Stimulated activated CD8-positive, alpha-beta memory T cell treated with anti-CD3 and anti-CD28 coated beads, Interleukin-4, amount 100 ng/mL, for 1 hour (primary cell): ENCODE measurements around the gene PXMP4.

Experiments
- DNase-seq, 2 donors: peaks; one replicate each; pipeline ENCODE4 v3.0.0-alpha.2; 2020; ENCODE audit warnings: low read depth in 2 of 2, low spot score in 1 of 2

The PXMP4 gene

DNA sequence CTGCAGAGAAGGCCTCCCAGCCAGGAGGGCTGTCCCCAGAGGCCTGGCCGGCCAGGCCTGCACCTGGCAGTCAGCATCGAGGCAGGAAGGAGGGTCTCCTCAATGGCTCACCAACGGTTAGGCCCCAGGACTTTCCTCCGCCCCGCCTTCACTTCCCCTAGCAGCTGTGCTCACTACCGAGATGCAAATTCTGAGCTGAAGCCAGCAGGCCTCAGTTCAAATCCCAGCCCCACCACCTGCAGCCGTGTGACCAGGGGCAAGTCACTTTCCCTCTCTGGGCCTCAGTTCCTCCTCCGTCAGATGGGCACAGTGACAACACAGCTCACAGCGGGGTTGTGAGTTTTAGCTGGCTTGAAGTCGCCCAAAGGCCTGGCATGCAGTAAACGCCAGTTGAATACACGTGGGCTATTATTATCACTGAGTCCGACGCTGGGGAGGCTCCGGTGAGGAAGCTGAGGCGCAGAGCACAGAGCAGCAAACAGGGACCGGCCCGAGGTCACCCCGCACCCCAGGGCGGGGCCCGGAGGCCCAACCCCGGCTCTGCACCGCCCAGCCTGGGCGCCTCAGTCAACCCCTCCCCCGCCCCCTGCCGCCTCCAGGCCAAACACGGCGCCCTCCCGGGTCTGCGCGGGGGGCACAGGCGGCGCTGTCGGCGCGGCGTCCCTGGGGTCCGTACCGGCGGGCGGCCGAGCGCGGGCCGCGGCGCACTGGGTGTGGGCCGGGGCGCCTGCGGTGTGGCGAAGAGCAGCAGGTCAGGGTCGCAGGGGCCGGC lies 34.6 kb downstream of the PXMP4 start:
- no peak for DNase-seq

DNA sequence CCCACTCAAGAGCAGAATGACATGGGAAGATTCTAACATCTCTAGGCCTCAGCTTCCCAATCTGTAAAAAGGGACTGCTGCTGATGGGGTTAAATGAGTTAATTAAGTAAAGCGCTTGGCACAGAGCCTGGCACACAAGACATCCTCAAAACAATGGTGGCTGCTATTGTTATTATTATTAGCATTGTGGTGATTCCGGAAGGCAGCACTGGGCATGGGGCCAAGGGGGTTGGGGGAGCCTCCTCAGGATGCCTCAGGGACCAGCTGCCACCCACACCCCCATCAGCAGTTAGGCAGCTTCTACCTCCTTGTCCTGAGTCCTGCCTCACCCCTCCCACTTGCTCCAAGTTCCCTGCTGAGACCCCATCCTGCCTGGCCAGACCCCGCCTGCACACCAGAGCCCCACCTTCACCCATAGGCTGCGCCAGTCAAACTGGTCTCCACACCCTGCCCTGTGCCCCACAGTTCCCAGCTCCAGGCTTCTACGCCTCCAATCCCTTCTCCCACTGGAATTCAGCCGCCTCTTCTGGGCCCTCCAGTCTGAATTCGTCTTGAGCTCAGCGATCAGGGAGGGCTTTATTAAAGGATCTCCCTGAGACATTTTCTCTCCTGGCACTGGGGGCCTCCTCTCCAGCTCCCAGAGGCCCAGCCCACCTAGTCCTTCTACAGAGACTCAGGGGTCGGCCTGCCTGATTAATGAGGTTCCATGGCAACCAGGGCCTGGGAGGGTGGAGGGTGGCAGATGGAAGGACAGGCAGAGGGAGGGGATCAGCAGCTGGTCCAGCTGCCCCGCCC lies 35.4 kb downstream of the PXMP4 start:
- no peak for DNase-seq

DNA sequence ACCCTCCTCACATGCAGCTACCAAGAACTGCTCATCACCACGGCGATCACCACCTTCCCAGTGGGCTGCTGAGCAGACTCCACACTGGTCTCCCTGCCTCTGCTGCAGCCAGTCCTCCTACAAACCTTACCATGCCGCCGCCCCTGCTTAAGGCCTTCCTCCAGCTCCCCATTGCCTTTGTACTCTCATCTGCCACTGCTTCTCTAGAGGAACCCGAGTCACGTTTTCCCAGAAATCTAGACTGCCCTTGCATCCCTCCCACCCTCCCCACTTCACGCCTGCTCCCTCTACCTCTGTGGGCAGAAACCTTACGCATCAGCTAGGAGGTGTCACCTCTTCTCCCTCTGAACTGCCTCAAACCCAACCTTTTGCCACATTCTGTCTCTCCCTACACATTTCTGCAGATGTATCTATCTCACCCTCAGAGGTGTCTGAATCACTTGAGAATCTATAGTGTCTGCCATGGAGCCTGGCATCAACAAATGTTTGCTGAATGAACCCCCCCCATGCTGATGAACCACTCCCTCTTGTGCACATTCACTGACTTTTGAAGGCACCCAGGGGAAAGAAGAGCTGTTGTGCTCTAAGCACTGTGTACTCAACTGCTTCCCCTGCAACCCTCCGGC lies 38.3 kb downstream of the PXMP4 start:
- no peak for DNase-seq

DNA sequence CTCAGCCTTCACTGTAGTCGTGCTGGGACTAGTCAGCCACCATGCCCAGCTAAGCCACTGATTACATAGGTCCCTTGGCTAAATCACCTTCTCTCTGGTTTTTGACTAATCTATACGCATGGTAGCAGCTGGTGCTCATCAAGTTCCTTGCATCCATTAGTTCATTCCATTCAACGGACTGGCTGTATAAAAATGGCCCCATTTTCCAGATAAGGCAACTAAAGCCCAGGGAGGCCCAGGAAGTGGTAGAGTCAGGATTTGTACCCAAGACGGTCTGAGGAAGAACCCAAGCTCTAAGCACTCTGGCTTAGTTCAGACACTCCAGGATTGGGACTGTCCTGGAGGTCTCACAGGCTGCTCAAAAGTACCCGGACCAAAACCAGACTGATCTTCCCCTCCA lies 38.8 kb downstream of the PXMP4 start:
- DNase-seq: no peak

DNA sequence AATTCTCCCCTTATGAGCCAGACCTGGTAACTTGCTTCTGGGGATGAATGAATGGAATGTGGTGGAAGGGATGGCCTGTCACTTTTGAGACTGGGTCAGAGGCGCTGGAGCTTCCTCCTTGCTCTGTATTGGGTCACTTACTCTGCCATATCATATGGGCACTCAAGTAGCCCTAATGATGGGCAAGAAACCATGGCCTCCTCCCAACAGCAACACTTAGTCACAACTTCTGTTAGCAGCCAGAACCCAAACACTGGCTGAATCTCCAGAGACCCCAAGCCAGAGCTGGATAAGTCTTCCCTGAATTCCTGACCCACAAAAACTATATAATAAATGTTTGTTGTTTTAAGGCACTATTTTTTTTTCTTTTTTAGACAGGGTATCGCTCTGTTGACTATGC lies 39.4 kb downstream of the PXMP4 start:
- DNase-seq: no peak

DNA sequence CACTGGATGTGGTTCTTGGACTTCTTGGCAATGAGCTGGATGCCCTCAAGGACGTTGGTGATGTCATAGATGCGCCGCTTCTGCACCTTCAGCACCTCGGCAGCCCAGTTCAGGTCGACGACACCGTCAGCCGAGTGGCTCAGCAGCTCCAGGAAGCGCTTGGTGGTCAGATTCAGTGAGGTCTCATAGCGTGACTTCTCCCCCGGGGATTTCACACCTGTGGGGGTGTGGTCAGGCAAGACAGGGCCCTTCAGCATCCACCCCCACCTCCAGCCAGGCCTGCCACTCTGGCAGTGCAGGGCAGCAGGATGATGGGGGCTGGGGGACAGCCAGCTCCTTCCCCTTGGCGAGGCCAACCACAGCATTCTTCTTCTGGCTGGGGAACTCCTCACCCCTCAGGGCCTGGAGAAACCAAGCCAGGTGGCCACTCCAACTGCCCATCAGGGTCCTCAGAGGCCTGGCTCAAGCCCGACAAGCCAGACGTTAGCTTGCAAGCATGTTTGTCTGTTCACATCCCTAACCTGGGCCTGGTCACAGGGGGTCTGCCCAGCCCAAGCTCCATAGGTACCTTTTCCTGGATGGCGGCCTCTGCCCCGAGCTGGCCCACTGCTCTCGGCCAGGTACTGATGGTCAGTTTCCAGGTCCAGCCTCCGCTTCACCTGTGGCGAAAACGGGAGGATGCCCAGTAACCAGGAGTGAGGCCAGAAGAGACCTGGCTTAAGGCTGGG lies 40.2 kb downstream of the PXMP4 start:
- DNase-seq: no peak

DNA sequence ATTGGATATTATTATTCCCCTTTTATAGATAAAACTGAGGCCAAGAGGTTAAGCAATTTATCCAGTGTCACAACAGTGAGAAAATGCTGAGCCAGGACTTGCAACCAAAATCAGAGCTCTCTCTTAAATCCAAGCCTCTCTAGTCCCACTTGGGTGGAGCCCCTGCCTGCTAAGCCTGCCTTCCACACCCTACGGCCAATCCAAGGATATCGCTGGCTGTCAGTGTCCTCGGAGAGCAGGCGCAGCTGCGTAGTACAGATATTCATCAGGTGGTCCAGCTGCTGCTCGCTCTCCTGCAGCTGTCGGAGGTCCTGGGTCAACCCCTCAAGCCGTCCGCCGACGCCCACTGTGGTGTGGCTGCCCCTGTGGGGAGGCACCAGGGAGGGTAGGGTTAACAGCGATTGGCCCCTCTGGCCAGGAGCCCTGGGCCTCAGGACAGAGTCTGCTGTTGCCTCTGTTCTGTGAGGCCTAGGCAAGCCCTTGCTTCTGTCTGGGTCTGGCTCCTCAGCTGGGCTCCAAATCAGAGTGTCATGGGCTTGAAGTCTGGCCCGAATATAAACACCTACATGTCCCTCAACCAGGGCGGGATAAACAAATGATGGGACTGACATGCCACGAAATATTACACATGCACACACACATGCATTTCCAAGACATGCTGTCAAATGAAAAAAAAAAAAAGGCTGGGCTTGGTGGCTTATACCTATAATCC lies 42.0 kb downstream of the PXMP4 start:
- DNase-seq: no peak

DNA sequence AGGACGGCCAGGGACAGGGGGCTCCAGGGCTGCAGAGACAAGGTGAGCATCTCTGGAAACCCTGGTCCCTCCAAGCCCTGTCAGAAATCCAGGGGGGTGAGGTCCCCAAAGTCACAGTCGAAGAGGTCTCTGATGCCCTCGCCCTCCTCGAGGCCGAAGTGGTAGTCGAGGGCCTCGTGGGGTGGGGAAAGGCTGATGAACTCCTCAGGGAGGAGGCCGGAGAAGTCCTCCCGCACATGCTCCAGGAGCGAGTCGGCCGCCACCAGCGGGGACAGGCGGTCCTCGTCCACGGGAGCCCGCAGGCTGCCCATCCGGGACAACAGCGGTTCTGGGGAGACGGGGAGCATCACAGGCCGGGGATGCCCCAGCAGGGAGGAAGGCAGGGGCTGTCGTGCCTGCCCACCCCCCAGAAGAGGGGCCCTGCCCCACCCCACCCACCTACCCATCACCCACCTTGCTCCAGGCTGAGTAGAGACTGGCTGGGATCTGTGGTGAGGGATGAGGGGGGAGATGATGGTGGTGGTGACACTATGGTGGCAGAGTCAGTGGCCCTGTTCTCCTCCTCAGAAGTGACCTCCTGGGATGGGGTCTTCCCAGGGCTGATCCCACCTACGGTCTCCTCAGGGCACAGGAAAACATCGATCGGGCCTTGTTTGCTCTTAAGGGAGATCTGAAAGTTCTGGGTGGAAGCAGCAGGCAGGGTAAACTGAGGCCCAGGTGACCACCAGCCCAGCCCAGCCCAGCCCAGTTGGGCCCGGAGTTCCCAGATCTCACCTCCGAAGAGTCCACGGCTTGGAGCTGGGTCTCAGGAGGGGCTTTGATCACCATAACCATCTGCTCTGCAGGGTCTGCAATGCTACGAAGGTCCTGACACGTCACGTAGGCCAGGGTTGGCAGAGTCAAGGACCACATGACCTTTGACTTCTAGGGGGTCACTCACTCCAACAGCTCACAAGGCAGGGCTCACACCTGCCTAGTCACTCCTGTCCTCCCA lies 43.2 kb downstream of the PXMP4 start:
- no peak for DNase-seq

DNA sequence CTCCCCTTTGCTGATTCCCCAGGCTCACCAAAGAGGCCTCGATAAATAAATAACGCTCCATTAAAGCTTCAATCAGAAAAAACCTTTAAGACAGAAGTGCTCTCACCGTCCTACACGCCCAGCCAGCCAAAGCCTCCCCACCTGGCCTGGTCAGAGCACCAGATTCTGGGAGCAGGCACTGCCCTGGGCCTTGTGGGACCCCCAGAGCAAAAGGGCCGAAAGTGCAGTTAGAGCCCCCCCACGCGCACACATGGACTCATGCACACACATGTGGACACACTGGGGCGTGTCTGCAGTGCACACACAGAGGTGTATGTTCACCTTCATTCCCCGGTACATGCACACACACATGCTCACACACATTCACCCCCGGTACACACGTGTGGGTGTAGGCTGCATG lies 44.0 kb downstream of the PXMP4 start:
- DNase-seq: no peak

DNA sequence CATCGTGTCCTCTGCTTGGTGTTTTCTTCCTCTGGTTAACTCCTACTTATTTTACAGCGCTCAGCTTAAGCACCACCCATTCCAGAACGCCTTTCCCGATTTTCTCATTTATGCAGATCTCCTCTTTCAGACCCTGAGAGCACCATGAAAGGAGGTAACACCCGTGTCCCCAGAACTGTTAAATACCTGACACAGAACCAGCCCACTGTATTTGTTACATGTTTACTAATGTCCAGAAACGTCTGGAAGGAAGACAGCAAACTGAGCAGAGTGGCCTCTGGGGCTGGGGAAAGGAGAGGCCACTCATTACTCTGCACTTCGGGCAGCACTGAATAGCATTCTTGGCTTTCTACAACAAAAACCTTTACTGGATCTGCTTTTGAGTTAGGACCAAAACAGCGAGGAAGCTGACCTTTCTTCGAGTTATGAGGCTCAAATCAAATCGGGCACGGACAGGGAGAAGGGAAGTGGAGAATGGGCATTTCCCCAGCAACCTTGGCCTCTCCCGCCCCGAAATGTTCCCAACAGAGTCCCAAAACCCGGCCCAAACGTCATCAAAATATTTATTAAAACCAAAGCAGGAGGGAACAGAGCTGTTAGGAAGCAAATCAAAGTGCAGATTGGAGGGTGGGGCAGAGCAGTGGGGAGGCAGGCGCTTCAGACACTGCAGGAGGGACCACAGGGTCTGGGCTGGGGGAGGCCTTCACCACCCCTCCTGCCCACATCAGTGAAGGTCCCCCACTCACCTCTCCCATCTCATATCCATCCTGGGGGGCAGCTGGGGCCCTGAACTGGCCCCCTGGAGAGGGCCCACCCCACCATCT lies 44.8 kb downstream of the PXMP4 start:
- no peak for DNase-seq

DNA sequence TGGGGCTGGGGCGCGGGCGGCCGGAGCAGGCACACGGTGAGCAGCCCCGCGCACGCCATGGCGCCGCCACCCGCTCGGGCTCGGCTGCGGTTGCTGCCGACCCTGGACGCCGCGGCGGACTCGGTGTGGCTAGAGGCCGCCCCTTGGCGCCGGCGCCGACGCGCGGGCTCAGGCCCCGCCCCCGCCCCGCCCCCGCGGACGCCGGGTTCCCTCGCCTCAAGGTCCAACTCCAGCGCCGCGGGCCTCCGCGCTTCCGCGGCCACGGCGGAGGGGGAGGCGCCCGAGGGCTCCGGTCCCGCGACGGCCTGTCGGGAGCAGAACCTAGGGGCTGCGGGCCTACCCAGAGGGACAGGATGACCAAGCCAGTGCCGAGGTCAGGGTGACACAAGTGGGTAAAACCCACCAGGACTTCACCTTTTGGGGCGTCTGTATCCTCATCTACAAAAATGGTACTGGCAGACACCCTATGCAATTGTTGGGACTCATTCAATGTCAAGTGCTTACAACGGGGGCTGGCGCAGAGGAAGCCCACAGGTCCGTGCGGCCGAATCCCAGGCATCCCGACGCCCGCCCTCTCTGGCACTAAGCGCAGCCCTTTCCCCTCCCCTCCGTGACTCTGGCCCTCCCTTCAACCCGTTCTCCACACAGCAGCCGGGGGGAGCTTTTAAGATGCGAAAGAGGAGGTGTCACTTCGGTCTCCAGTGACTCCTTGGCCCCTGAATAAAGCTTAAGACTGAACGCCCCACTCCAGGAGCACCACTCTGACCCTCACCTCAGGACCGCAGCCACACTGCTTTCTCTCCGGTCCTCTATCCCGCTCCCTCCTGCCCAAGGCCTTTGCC lies 45.6 kb downstream of the PXMP4 start, which contains the start of gene NECAB3:
NECAB3 (minus strand) TSS at position 135 of the 842 bp plus-strand sequence; CDS start at position 59, 76 bp downstream.
- DNase-seq: no peak

DNA sequence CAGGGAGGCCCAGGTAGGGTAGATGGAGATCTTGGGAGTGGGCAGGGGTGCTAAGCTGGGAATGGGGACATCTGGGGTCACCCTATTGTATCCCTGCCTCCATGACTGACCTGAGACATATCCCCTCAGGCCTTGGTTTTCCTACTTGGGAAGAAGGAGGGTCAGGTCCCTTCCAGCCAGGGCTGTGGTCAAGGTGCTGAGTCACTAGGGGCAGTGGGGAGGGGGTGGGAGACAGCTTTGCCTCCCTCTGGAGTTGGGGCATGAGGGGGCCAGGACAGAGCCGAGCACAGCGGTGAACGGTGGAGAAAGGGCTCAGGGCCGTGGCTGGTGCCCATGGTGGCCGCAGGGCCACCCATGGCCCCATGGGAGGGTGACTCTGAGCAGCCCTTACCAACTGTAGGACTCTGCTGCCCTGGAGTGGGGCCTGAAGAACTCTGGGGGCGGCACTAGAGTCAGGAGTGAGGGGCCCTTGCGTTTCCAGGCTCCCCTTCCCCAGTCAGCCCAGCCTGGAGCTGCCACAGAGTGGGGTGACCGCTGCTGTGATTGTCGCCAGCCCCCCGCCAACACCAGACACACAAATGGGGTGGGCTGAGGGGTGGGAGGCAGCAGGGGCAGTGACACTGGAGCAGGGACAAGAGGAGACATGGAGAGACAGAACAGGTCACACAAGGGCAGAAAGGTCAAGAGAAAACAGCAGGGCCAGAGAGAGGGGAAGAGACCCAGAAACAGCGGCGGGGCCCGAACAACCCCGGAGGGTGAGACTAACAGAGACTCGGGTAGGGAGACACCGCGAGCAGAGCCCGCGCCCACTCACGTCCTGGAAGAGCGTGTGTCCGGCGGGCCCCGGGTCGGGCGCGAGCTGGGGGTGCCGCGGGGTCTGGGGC lies 46.5 kb downstream of the PXMP4 start:
- DNase-seq: no peak

DNA sequence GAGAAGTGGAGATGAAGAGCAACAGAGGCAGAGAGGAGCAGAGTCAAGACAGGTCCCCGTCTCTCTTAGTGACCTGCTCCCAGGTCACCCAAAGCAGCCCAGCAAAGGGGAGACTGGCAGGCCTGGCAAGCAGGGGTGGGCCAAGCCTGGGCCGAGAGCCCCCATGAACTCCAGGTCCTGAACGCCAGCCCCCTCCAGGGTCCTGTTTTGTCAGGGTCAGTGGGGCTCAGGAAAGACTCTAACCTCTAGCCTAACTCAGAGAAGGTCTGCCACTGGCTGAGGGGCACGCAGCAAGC lies 47.0 kb downstream of the PXMP4 start:
- DNase-seq: no peak

DNA sequence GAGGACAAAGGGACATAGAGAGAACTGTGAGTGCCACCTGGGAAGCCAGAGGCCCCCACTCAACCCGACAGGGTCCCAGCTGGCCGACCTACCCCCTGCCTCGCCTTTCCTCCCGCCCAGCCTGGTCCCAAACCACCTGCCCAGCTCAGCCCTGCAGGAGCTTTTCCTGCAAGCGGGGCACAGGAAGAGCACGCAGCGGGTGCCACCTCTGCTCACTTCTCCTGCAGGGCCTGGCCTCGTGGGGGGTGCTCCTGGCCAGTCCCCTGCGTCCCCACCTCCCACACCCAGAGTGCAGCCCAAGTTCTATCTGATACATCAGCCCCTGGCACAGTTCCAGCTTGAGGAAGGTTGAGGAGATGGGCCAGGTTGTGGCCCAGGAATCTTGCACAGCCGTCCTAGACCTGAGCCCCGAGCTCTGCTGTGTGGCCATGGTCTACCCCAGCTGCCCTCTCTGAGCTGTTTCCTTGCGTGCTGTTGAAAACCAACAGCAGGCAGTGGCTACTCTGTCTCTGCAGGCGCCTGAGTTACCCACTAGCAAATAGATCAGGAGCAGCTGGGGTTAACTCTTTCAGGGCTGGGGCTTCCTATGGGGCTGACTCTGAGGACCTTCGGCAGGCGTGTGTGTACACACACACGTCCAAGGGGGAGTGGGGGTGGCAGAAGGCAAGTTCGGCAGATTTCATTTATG lies 47.5 kb downstream of the PXMP4 start:
- DNase-seq: no peak

DNA sequence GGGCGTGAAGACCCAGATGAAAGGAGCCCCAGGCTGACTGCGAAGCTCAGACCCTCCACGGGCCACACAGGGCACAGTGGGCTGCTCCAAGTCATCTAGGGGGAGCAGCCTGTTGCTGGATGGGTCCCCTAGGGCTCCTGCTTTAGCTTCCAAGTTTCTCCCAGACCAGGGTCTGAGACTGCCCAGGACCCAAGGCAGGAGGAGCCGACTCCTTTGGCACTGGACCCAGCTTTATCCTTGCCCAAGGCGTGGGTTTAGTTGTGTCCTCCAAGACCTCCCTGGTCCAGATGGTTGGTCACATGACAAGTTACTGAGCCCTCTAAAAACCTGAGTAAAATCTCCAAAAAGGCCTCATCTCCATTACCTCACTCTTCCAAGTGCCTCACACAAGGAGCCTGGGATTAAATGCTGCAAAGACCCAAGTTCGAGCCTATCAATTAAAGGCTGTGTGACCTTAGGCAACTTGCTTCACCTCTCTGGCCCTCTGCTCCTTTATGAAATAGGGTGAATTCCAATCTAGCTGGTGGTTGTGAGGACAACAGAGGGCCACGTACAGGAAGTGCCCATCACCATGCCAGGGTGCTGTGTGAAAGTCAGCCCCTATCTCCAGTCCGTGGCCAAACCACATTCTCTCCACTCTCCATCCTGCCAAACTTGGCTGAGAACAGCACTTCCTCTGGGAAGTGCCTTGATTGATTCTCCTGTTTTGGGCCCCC lies 48.4 kb downstream of the PXMP4 start:
- DNase-seq: no peak
